OCI-LY7 (cell line): ENCODE data around the gene RBM26. TPM values are rescaled to one million over a fixed set of nuclear protein-coding genes. Genes with fewer than 3 reads are reported as not detected.

Experiments used
- BruUV-seq: library from RNA; stranded (reverse); fragments of 400-500 nt; replicated peaks from 2 replicates; lab custom pipeline; 2021; lab: Mats Ljungman, UMichigan
- CTCF ChIA-PET: fragments of 300-600 bp; sonication (Branson Sonifier 250); formaldehyde crosslinking; loops from one replicate; lab custom pipeline; 2022; ENCODE audit warnings: antibody characterized with exemption; ENCODE audit not compliant: unreplicated experiment; lab: Charles Lee
- POLR2A ChIA-PET: fragments of 300-600 bp; sonication (Branson Sonifier 250); formaldehyde crosslinking; loops from one replicate; lab custom pipeline; 2022; ENCODE audit warnings: antibody characterized with exemption; lab: Charles Lee
- DNase-seq: peaks from one replicate; pipeline ENCODE4 v3.0.0-alpha.2; 2015; ENCODE audit warnings: low spot score
- H2AFZ ChIP-seq: fragments of 200-600 bp; sonication (generic), shearing (Covaris generic); 2 replicates; pipeline ENCODE4 v1.6.1; 2014; ENCODE audit warnings: mild to moderate bottlenecking, antibody characterized with exemption, low read length, moderate library complexity
- H3K27ac ChIP-seq: fragments of 200-600 bp; sonication (generic); 2 replicates; pipeline ENCODE4 v1.5.1; 2014; ENCODE audit warnings: mixed run types, low read depth, mild to moderate bottlenecking, moderate library complexity, low read length, inconsistent platforms; ENCODE audit not compliant: poor library complexity, severe bottlenecking
- H3K36me3 ChIP-seq: fragments of 200-600 bp; sonication (generic); 2 replicates; pipeline ENCODE4 v1.6.1; 2014; ENCODE audit warnings: mild to moderate bottlenecking, antibody characterized with exemption, low read length, moderate library complexity, mixed read lengths; ENCODE audit not compliant: insufficient read depth
- H3K4me1 ChIP-seq: fragments of 200-600 bp; sonication (generic); 2 replicates; pipeline ENCODE4 v1.5.1; 2014; ENCODE audit warnings: mild to moderate bottlenecking, low read length; ENCODE audit not compliant: insufficient read depth, poor library complexity, severe bottlenecking
- H3K4me2 ChIP-seq: fragments of 200-600 bp; sonication (generic); 2 replicates; pipeline ENCODE4 v1.6.1; 2014; ENCODE audit warnings: mild to moderate bottlenecking, low read length
- H3K4me3 ChIP-seq: fragments of 200-600 bp; sonication (generic); 2 replicates; pipeline ENCODE4 v1.5.1; 2014; ENCODE audit warnings: mild to moderate bottlenecking, low read depth, low read length; ENCODE audit not compliant: poor library complexity, severe bottlenecking
- H3K79me2 ChIP-seq: fragments of 200-600 bp; sonication (generic); 2 replicates; pipeline ENCODE4 v1.6.1; 2016; ENCODE audit warnings: low read depth, mild to moderate bottlenecking, low read length, moderate library complexity, mixed read lengths; ENCODE audit not compliant: insufficient read depth
- H3K9me2 ChIP-seq: fragments of 200-600 bp; sonication (generic); 2 replicates; pipeline ENCODE4 v1.6.1; 2016; ENCODE audit warnings: mild to moderate bottlenecking, low read length, mixed read lengths; ENCODE audit not compliant: insufficient read depth
- H3K9me3 ChIP-seq: fragments of 200-600 bp; sonication (generic); 2 replicates; pipeline ENCODE4 v1.6.1; 2014; ENCODE audit warnings: mild to moderate bottlenecking, mixed run types, low read length, mixed read lengths
- H4K20me1 ChIP-seq: fragments of 200-600 bp; sonication (generic); 2 replicates; pipeline ENCODE4 v1.6.1; 2014; ENCODE audit warnings: mild to moderate bottlenecking, antibody characterized with exemption, low read length, moderate library complexity, mixed read lengths; ENCODE audit not compliant: insufficient read depth
- EZH2phosphoT487 ChIP-seq: fragments of 200-600 bp; sonication (generic); IDR thresholded peaks from 2 replicates; pipeline ENCODE4 v1.6.1; 2018; ENCODE audit warnings: low read depth, borderline replicate concordance, mild to moderate bottlenecking, mixed run types, antibody characterized with exemption, low read length, moderate library complexity, mixed read lengths
- intact Hi-C: fragments of 100-400 bp; cut with micrococcal nuclease; formaldehyde crosslinking; loops from one replicate; pipeline ENCODE4 v1.10.0; 2022; ENCODE audit not compliant: unreplicated experiment
- total RNA-seq, 2 experiments: library from RNA; depleted of rRNA in 1 of 2; stranded (reverse); fragments of >200 nt in 1 of 2; shearing (Covaris generic) in 1 of 2; gene quantifications; 2 replicates each; pipeline ENCODE4 v1.2.3, GENCODE V29; 2014 to 2022
- TF ChIP-seq, protein P1 (sequence below): fragments of 200-600 bp; sonication (generic); conservative IDR thresholded peaks from 2 replicates; pipeline ENCODE4 v1.5.1; 2014; ENCODE audit warnings: mild to moderate bottlenecking, antibody characterized with exemption, low read length, moderate library complexity, mixed read lengths

The RBM26 gene
- total RNA-seq, 2 experiments from 2014 or later: 44.1 to 85.2 TPM

DNA sequence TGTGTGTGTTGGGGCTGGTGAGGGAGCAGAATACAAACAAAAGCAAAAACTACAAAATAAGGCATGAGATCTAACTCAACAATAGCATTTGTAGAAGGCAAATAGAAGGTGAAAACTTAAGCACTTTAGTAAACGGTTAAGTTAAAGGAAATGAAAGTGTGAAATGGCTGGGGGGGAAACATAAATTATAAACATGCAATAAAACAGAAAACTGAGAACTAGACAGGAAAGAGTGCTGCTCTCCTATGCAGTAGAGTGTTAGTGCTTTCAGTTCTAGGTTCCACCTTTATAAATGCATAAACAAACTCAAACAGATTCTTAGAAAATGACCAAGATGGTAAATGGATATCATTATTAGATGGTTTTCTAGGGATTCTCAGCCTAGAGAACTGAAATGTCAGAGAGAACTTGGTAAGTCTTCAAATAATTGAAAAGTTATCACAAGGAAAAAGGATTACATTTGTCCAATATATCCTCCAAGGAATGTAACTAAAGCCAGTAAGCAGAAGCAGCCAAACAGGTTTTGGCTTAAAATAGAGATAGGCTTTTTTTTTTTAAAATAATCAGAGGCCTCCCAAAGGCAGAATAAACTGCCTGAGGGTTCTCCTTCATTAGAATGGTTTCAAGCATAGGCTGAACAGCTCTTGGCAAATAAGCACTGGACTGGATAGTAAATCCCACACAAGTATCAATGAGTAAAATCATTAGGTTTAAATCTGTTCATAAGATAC lies 23.3 kb downstream of the RBM26 start:
- Histone ChIP-seq H4K20me1 (peaks cover 42% of the 10 kb centered on the region), H3K4me1 (peaks cover 35% of the 10 kb centered on the region), H3K4me3 (no peak overlapping the region), H3K4me2 (peak overlapping the region; percentile 44), H2AFZ (no peak overlapping the region), H3K27ac (peak overlapping the region; percentile 14), H3K36me3 (peaks cover 54% of the 10 kb centered on the region), H3K9me3 (no peaks in the 10 kb centered on the region), H3K9me2 (no peaks in the 10 kb centered on the region), H3K79me2 (peaks cover 95% of the 10 kb centered on the region)
- no peak for DNase-seq
- ChIA-PET CTCF (no interaction called here), POLR2A (interaction anchor here (0.7 to 1.1 kb wide), 3 partner anchors 19 to 153 kb away, joined by 3 to 5 read pairs (median 4); no protein-coding TSS in a partner anchor)
- intact Hi-C loops: loop anchor here (5.0 kb wide), 1 partner anchor 50 kb away; no protein-coding TSS in a partner anchor
- TF ChIP-seq, protein P1, sequence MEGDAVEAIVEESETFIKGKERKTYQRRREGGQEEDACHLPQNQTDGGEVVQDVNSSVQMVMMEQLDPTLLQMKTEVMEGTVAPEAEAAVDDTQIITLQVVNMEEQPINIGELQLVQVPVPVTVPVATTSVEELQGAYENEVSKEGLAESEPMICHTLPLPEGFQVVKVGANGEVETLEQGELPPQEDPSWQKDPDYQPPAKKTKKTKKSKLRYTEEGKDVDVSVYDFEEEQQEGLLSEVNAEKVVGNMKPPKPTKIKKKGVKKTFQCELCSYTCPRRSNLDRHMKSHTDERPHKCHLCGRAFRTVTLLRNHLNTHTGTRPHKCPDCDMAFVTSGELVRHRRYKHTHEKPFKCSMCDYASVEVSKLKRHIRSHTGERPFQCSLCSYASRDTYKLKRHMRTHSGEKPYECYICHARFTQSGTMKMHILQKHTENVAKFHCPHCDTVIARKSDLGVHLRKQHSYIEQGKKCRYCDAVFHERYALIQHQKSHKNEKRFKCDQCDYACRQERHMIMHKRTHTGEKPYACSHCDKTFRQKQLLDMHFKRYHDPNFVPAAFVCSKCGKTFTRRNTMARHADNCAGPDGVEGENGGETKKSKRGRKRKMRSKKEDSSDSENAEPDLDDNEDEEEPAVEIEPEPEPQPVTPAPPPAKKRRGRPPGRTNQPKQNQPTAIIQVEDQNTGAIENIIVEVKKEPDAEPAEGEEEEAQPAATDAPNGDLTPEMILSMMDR: no peak
- TF ChIP-seq EZH2phosphoT487: no peak
- BruUV-seq: no TSS peak

DNA sequence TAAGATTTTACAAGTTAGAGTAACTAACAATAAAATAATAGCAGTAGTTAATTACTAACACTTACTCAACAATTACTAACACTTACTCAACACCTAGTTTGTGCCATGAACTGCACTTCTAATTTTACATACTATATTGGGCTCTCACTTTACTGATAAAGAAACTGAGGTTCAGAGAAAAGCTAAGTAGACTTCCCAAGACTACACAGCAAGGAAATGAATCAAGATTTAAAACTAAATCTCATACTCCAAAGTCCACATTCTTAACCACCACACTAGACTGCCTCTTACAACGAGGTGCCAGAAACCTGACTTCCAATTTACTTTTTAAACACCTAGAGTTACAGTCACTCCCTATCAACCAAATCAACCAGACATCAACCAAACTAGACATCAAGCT lies 25.1 kb downstream of the RBM26 start:
- intact Hi-C loops: loop anchor here (5.0 kb wide), 1 partner anchor 49 kb away; no protein-coding TSS in a partner anchor
- no peak overlapping the region for H3K27ac ChIP-seq
- no TSS peak for BruUV-seq

More for the DNA sequence above, 25.1 kb downstream of the RBM26 start:
- TF ChIP-seq, protein P1: no peak
- H2AFZ ChIP-seq: no peak overlapping the region
- DNase-seq: no peak
- no peak overlapping the region for H3K4me3 ChIP-seq
- ChIA-PET POLR2A (interaction anchor here (0.9 to 1.7 kb wide), 8 partner anchors 10 to 62 kb away, joined by 3 to 7 read pairs (median 4); no protein-coding TSS in a partner anchor), CTCF (no interaction called here)
- H3K4me1 ChIP-seq: peaks cover 31% of the 10 kb centered on the region
- no peaks in the 10 kb centered on the region for H3K9me2 ChIP-seq
- peaks cover 36% of the 10 kb centered on the region for H4K20me1 ChIP-seq
- H3K9me3 ChIP-seq: no peaks in the 10 kb centered on the region
- H3K79me2 ChIP-seq: peaks cover 79% of the 10 kb centered on the region
- H3K36me3 ChIP-seq: peaks cover 70% of the 10 kb centered on the region
- H3K4me2 ChIP-seq: no peak overlapping the region
